Panc1 (cell line): Measurements from ENCODE around the gene CCDC110. TPM values are rescaled to one million over a fixed set of nuclear protein-coding genes. Genes with fewer than 3 reads are reported as not detected.

Experiments used
- ATAC-seq: fragments of 200-7000 bp; cut with Tn5 transposase; 2 replicates; pipeline ENCODE4 v1.9.1; 2020; ENCODE audit warnings: mild to moderate bottlenecking, moderate library complexity
- BruUV-seq: library from RNA; stranded (reverse); fragments of 400-500 nt; replicated peaks from 2 replicates; lab custom pipeline; 2021; lab: Mats Ljungman, UMichigan
- CTCF ChIA-PET: fragments of 300-600 bp; sonication (Branson Sonifier 250); formaldehyde crosslinking; loops from one replicate; lab custom pipeline; 2022; ENCODE audit warnings: antibody characterized with exemption; lab: Charles Lee
- POLR2A ChIA-PET: fragments of 300-600 bp; sonication (Branson Sonifier 250); formaldehyde crosslinking; loops from one replicate; lab custom pipeline; 2022; ENCODE audit warnings: antibody characterized with exemption; lab: Charles Lee
- DNase-seq: peaks from one replicate; pipeline ENCODE4 v3.0.0-alpha.2; 2010; ENCODE audit warnings: low read depth, low spot score
- H3K27ac ChIP-seq: 2 replicates; pipeline ENCODE4 v1.5.1; 2011; ENCODE audit warnings: mild to moderate bottlenecking, low read length, inconsistent platforms
- H3K27me3 ChIP-seq: fragments of 200-500 bp; sonication (Bioruptor generic); 2 replicates; pipeline ENCODE4 v1.6.0; 2014; ENCODE audit warnings: low read length, inconsistent platforms; ENCODE audit not compliant: control insufficient read depth, insufficient read depth
- H3K36me3 ChIP-seq: fragments of 200-500 bp; sonication (Bioruptor generic); 2 replicates; pipeline ENCODE4 v1.5.1; 2014; ENCODE audit warnings: inconsistent platforms, mild to moderate bottlenecking, low read length, moderate library complexity; ENCODE audit not compliant: control insufficient read depth, insufficient read depth
- H3K4me1 ChIP-seq: 2 replicates; pipeline ENCODE4 v1.5.1; 2011; ENCODE audit warnings: inconsistent platforms, mild to moderate bottlenecking, low read length, moderate library complexity; ENCODE audit not compliant: control insufficient read depth, insufficient read depth
- H3K4me3 ChIP-seq, 2 experiments: 2 replicates each; pipeline ENCODE4 v1.5.1; 2011 to 2012; ENCODE audit warnings: low read depth in 2 of 2, low read length in 2 of 2, mild to moderate bottlenecking in 2 of 2, inconsistent platforms in 1 of 2, moderate library complexity in 1 of 2
- H3K9me3 ChIP-seq: fragments of 200-500 bp; sonication (Bioruptor generic); 2 replicates; pipeline ENCODE4 v1.5.1; 2014; ENCODE audit warnings: low read depth, mild to moderate bottlenecking, inconsistent platforms, low read length, moderate library complexity; ENCODE audit not compliant: control insufficient read depth, insufficient read depth
- CTCF ChIP-seq: fragments of 450-650 bp; IDR thresholded peaks from 2 replicates; pipeline ENCODE4 v1.5.1; 2017; ENCODE audit warnings: mild to moderate bottlenecking
- POLR2AphosphoS5 ChIP-seq: IDR thresholded peaks from 2 replicates; pipeline ENCODE4 v1.6.1; 2012; ENCODE audit warnings: mild to moderate bottlenecking, low read depth, low read length, moderate library complexity
- REST ChIP-seq, 2 experiments: IDR thresholded peaks; 2 replicates each; pipeline ENCODE4 v1.6.1; 2011 to 2012; ENCODE audit warnings: low read depth in 2 of 2, control low read depth in 1 of 2, low read length in 1 of 2, mild to moderate bottlenecking in 1 of 2, moderate library complexity in 1 of 2; ENCODE audit not compliant: insufficient read depth in 1 of 2
- SIN3A ChIP-seq: IDR thresholded peaks from 2 replicates; pipeline ENCODE4 v1.6.1; 2012; ENCODE audit warnings: low read depth, mild to moderate bottlenecking, low read length, moderate library complexity, borderline replicate concordance; ENCODE audit not compliant: insufficient read depth
- TCF7L2 ChIP-seq: IDR thresholded peaks from 2 replicates; pipeline ENCODE4 v1.6.1; 2011; ENCODE audit warnings: mild to moderate bottlenecking, low read depth, low read length, inconsistent platforms
- in situ Hi-C: cut with HindIII; loops from 2 replicates; pipeline ENCODE4 v1.10.0; 2016; ENCODE audit warnings: low sequenced_read_pairs, low pct_unique_long_range_greater_than_20kb
- intact Hi-C: fragments of 100-400 bp; cut with micrococcal nuclease; formaldehyde crosslinking; loops from one replicate; pipeline ENCODE4 v1.10.0; 2022; ENCODE audit not compliant: unreplicated experiment
- total RNA-seq: library from RNA; stranded (reverse); gene quantifications from one replicate; pipeline ENCODE4 v1.2.1, GENCODE V29; 2021; ENCODE audit not compliant: unreplicated experiment

CCDC110 gene
- total RNA-seq, 1 experiment from 2014 or later: 0.05 TPM

- no peaks in the 10 kb centered on the region for H3K4me1 ChIP-seq
- DNase-seq (no peak), ATAC-seq (no peak)
- intact Hi-C loops (no loop called here), in situ Hi-C loops (no loop called here)
- TF ChIP-seq TCF7L2: no peak
- no peak for TF ChIP-seq SIN3A
- no peak for TF ChIP-seq POLR2AphosphoS5
- no peak for TF ChIP-seq REST (IDR thresholded peaks at IDR 0.05; ENCODE audit: insufficient read depth in 1 of 2, low read depth in 2 of 2, low read length in 1 of 2)
- TF ChIP-seq CTCF: no peak
- BruUV-seq: no TSS peak
- H3K36me3 ChIP-seq: no peaks in the 10 kb centered on the region; the same call in 1 of the 2 replicates
- no peak overlapping the region for H3K4me3 ChIP-seq
- POLR2A ChIA-PET: no interaction called here
- H3K9me3 ChIP-seq: no peaks in the 10 kb centered on the region
- H3K27me3 ChIP-seq: no peaks in the 10 kb centered on the region
- CTCF ChIA-PET: no interaction called here
- no peak overlapping the region for H3K27ac ChIP-seq
Measured at GRCh38 chr4:185412412-185412811, 59.1 kb downstream of the CCDC110 start.

- BruUV-seq: no TSS peak
- in situ Hi-C loops (no loop called here), intact Hi-C loops (no loop called here)
- Histone ChIP-seq H3K9me3 (no peaks in the 10 kb centered on the region), H3K27ac (no peak overlapping the region), H3K4me1 (no peaks in the 10 kb centered on the region), H3K36me3 (no peaks in the 10 kb centered on the region; the same call in 1 of the 2 replicates), H3K27me3 (no peaks in the 10 kb centered on the region), H3K4me3 (no peak overlapping the region)
- DNase-seq (no peak), ATAC-seq (no peak)
- ChIA-PET POLR2A (no interaction called here), CTCF (no interaction called here)
- TF ChIP-seq SIN3A (no peak), TCF7L2 (no peak), CTCF (no peak)
Measured at GRCh38 chr4:185411849-185412248, 59.7 kb downstream of the CCDC110 start.
